B cell (primary cell): ENCODE results near the gene ARHGAP15. TPM values are rescaled to one million over a fixed set of nuclear protein-coding genes. Genes with fewer than 3 reads are reported as not detected.

Source experiments
- ATAC-seq: fragments of 200-7000 bp; cut with Tn5 transposase; one replicate; pipeline ENCODE4 v1.10.0; 2021; ENCODE audit warnings: low read depth, mild to moderate bottlenecking, moderate number of reproducible peaks, moderate library complexity
- CTCF ChIA-PET: fragments of 350-600 bp; sonication (Branson Sonifier 250); formaldehyde crosslinking; loops from one replicate; lab custom pipeline; 2021; ENCODE audit warnings: antibody characterized with exemption, inconsistent platforms; lab: Charles Lee
- POLR2A ChIA-PET: fragments of 350-600 bp; sonication (Branson Sonifier 250); formaldehyde crosslinking; loops from one replicate; lab custom pipeline; 2021; ENCODE audit warnings: antibody characterized with exemption; lab: Charles Lee
- DNase-seq: peaks from one replicate; pipeline ENCODE4 v3.0.0; 2013
- H2AFZ ChIP-seq: 2 replicates; pipeline ENCODE4 v1.6.1; 2012; ENCODE audit warnings: mild to moderate bottlenecking, low read depth, low read length; ENCODE audit not compliant: insufficient read depth, poor library complexity, severe bottlenecking
- H3K27ac ChIP-seq, 2 donors: 1 replicate in 1 of 2; 2 replicates in 1 of 2; pipeline ENCODE4 v1.5.1; 2012 to 2013; ENCODE audit warnings: low read length in 2 of 2, mild to moderate bottlenecking in 2 of 2, moderate library complexity in 1 of 2
- H3K27me3 ChIP-seq, 4 experiments: fragments of 200-600 bp in 1 of 4; sonication (generic) in 1 of 4; replicated peaks in 1 of 4; 1 replicate in 2 of 4; 2 replicates in 2 of 4; pipeline versions ENCODE4 v1.6.1 to v1.7.0; 2013 to 2016; ENCODE audit warnings: low read length in 3 of 4, mild to moderate bottlenecking in 2 of 4, mixed read lengths in 1 of 4, moderate library complexity in 1 of 4; ENCODE audit not compliant: insufficient read depth in 4 of 4, control insufficient read depth in 3 of 4; ENCODE audit errors: control extremely low read depth in 1 of 4
- H3K36me3 ChIP-seq, 2 experiments: replicated peaks in 1 of 2; 1 replicate in 1 of 2; 2 replicates in 1 of 2; pipeline versions ENCODE4 v1.6.1 to v1.7.1; 2013; ENCODE audit warnings: low read length in 1 of 2; ENCODE audit not compliant: insufficient read depth in 2 of 2, control insufficient read depth in 1 of 2; ENCODE audit errors: control extremely low read depth in 1 of 2, extremely low read depth in 1 of 2
- H3K4me1 ChIP-seq, 2 donors: fragments of 200-600 bp in 1 of 2; sonication (generic) in 1 of 2; 1 replicate in 1 of 2; 2 replicates in 1 of 2; pipeline versions ENCODE4 v1.5.1 to v1.6.1; 2013 to 2017; ENCODE audit warnings: low read length in 2 of 2; ENCODE audit not compliant: control insufficient read depth in 2 of 2, insufficient read depth in 2 of 2
- H3K4me2 ChIP-seq: replicated peaks from 2 replicates; pipeline ENCODE3; 2012; ENCODE audit warnings: mild to moderate bottlenecking, low read depth, low read length; ENCODE audit not compliant: poor library complexity, severe bottlenecking
- H3K4me3 ChIP-seq, 5 experiments: fragments of 200-600 bp in 1 of 5; sonication (generic) in 1 of 5; 1 replicate in 3 of 5; 2 replicates in 2 of 5; pipeline versions ENCODE4 v1.5.1 to v1.7.0; 2011 to 2016; ENCODE audit warnings: low read length in 4 of 5, mild to moderate bottlenecking in 4 of 5, low read depth in 2 of 5, control low read depth in 1 of 5, moderate library complexity in 1 of 5; ENCODE audit not compliant: insufficient read depth in 1 of 5; ENCODE audit errors: control extremely low read depth in 1 of 5, extremely low read depth in 1 of 5
- H3K79me2 ChIP-seq: fragments of 200-600 bp; sonication (generic); one replicate; pipeline ENCODE4 v1.6.0; 2016; ENCODE audit warnings: low read length; ENCODE audit not compliant: control insufficient read depth, insufficient read depth
- H3K9ac ChIP-seq: fragments of 200-600 bp; sonication (generic); 2 replicates; pipeline ENCODE4 v1.6.1; 2017; ENCODE audit warnings: mild to moderate bottlenecking, low read length, moderate library complexity
- H3K9me3 ChIP-seq, 3 donors: one replicate each; pipeline versions ENCODE4 v1.6.1 to v1.7.1; 2013; ENCODE audit warnings: low read length in 2 of 3; ENCODE audit not compliant: control insufficient read depth in 2 of 3, insufficient read depth in 1 of 3; ENCODE audit errors: control extremely low read depth in 1 of 3
- H4K20me1 ChIP-seq: 2 replicates; pipeline ENCODE4 v1.6.0; 2012; ENCODE audit warnings: mild to moderate bottlenecking, low read length; ENCODE audit not compliant: insufficient read depth, control insufficient read depth, poor library complexity, severe bottlenecking
- H3K27ac Mint-ChIP-seq: one replicate; pipeline ENCODE4 v1.8.0; 2021; ENCODE audit warnings: mixed read lengths
- H3K27me3 Mint-ChIP-seq: one replicate; pipeline ENCODE4 v1.8.0; 2021; ENCODE audit warnings: mixed read lengths
- H3K4me1 Mint-ChIP-seq: one replicate; pipeline ENCODE4 v1.8.0; 2021; ENCODE audit warnings: mixed read lengths
- H3K4me3 Mint-ChIP-seq: one replicate; pipeline ENCODE4 v1.8.0; 2021; ENCODE audit warnings: mixed read lengths
- H3K9me3 Mint-ChIP-seq: one replicate; pipeline ENCODE4 v1.8.0; 2022; ENCODE audit warnings: mixed read lengths; ENCODE audit not compliant: insufficient read depth
- CTCF ChIP-seq: fragments of 200-600 bp; IDR thresholded peaks from one replicate; pipeline ENCODE4 v1.8.0; 2022; ENCODE audit warnings: antibody characterized with exemption, mild to moderate bottlenecking
- EZH2 ChIP-seq: IDR thresholded peaks from 2 replicates; pipeline ENCODE4 v1.6.1; 2012; ENCODE audit warnings: borderline replicate concordance, low read depth, mild to moderate bottlenecking, moderate library complexity, low read length; ENCODE audit not compliant: insufficient read depth, poor library complexity, severe bottlenecking
- WGBS: methylation state at CpG from one replicate; pipeline ENCODE4 v1.1.5; 2013; ENCODE audit warnings: missing lambda C conversion rate; ENCODE audit not compliant: insufficient coverage; 5-methylcytosine and 5-hydroxymethylcytosine counted together
- intact Hi-C: fragments of 100-400 bp; cut with micrococcal nuclease; formaldehyde crosslinking; loops from one replicate; pipeline ENCODE4 v1.10.0; 2022
- polyA plus RNA-seq: library from polyadenylated mRNA; depleted of rRNA; stranded (reverse); fragments of >200 nt; gene quantifications from 2 replicates; pipeline ENCODE4 v1.2.3, GENCODE V29; 2012
- total RNA-seq, 2 donors: library from RNA; stranded (reverse); fragments of 120-200 nt in 1 of 2; gene quantifications; 1 replicate in 1 of 2; 2 replicates in 1 of 2; pipeline versions ENCODE4 v1.2.3 to v1.2.4, GENCODE V29; 2013 to 2022

The ARHGAP15 gene
- total and polyA plus RNA-seq, 2 donors (not counting 1 experiment from before 2014, with no cell fraction given), result 58.6 to 187 TPM

GRCh38 chr2:143519521-143519920 is 390.3 kb downstream of the ARHGAP15 start:
- DNase-seq (no peak), ATAC-seq (no peak)
- Histone ChIP-seq H2AFZ (no peak overlapping the region), H3K36me3 (peaks cover 21 to 65% of the 10 kb centered on the region in 2 experiments), H3K4me1 (no peaks in the 10 kb centered on the region), H3K9ac (no peak overlapping the region), H3K4me3 (no peak overlapping the region), H4K20me1 (no peaks in the 10 kb centered on the region), H3K79me2 (no peaks in the 10 kb centered on the region), H3K27me3 (no peaks in the 10 kb centered on the region), H3K9me3 (peaks cover 0 to 3% (median 2%) of the 10 kb centered on the region in 3 donors), H3K4me2 (no peak overlapping the region), H3K27ac (no peak overlapping the region)
- no peaks in the 10 kb centered on the region for H3K4me1 Mint-ChIP-seq
- no peaks in the 10 kb centered on the region for H3K27me3 Mint-ChIP-seq
- POLR2A ChIA-PET, result no interaction called here
- intact Hi-C loops, result no loop called here
- H3K4me3 Mint-ChIP-seq, result no peak overlapping the region
- WGBS, result 88% methylated on average over 1 of the region's 3 CpGs
- CTCF ChIA-PET, result no interaction called here
- no peak overlapping the region for H3K27ac Mint-ChIP-seq
- TF ChIP-seq EZH2, result no peak
- TF ChIP-seq CTCF, result no peak
- H3K9me3 Mint-ChIP-seq, result no peaks in the 10 kb centered on the region

- Histone ChIP-seq H2AFZ (no peak overlapping the region), H3K27me3 (no peaks in the 10 kb centered on the region), H3K4me1 (no peaks in the 10 kb centered on the region), H3K4me2 (no peak overlapping the region), H3K9ac (no peak overlapping the region), H3K27ac (no peak overlapping the region), H4K20me1 (no peaks in the 10 kb centered on the region), H3K9me3 (no peaks in the 10 kb centered on the region), H3K36me3 (peaks cover 19 to 52% of the 10 kb centered on the region in 2 experiments), H3K4me3 (no peak overlapping the region), H3K79me2 (no peaks in the 10 kb centered on the region)
- H3K4me3 Mint-ChIP-seq, result no peak overlapping the region
- CTCF ChIA-PET, result no interaction called here
- no peak for TF ChIP-seq CTCF
- TF ChIP-seq EZH2, result no peak
- no peaks in the 10 kb centered on the region for H3K27me3 Mint-ChIP-seq
- H3K4me1 Mint-ChIP-seq, result peaks cover 11% of the 10 kb centered on the region
- WGBS, result no CpG with 5 or more reads among the region's 3 CpGs
- DNase-seq (no peak), ATAC-seq (no peak)
- intact Hi-C loops, result no loop called here
- no peaks in the 10 kb centered on the region for H3K9me3 Mint-ChIP-seq
- H3K27ac Mint-ChIP-seq, result no peak overlapping the region
- POLR2A ChIA-PET, result no interaction called here
Observed at GRCh38 chr2:143521396-143521795, 392.2 kb downstream of the ARHGAP15 start.
